ENCODE results near the gene ARID1A.

DNA sequence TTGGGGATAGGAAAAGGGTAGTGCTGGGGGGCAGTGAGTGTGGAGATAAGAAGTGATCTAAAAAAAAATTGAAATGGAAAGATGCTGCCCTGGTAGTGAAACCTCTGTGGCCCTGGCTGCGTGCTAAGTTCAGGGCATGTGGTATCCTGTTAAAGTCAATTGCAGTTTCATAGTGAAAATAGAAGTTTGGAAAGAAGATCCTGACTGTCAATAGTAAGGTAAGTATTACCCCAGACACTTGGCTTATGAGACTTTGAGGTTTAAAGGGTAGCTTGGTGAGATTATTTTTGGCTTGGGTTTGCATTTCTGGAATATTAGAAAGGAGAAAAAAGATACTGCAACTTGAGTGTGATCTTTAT, 6.8 kb downstream of the ARID1A start:
- TF ChIP-seq, protein P1, sequence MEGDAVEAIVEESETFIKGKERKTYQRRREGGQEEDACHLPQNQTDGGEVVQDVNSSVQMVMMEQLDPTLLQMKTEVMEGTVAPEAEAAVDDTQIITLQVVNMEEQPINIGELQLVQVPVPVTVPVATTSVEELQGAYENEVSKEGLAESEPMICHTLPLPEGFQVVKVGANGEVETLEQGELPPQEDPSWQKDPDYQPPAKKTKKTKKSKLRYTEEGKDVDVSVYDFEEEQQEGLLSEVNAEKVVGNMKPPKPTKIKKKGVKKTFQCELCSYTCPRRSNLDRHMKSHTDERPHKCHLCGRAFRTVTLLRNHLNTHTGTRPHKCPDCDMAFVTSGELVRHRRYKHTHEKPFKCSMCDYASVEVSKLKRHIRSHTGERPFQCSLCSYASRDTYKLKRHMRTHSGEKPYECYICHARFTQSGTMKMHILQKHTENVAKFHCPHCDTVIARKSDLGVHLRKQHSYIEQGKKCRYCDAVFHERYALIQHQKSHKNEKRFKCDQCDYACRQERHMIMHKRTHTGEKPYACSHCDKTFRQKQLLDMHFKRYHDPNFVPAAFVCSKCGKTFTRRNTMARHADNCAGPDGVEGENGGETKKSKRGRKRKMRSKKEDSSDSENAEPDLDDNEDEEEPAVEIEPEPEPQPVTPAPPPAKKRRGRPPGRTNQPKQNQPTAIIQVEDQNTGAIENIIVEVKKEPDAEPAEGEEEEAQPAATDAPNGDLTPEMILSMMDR (conservative IDR thresholded peaks at IDR 0.05; ENCODE audit: low read depth, low read length), result no peak
- TF ChIP-seq EZH2 (IDR thresholded peaks at IDR 0.05; ENCODE audit: borderline replicate concordance, low read depth, low read length, poor library complexity, severe bottlenecking), result no peak

Data from A673 (cell line).